ENCODE data around the gene OR51L1.

DNA sequence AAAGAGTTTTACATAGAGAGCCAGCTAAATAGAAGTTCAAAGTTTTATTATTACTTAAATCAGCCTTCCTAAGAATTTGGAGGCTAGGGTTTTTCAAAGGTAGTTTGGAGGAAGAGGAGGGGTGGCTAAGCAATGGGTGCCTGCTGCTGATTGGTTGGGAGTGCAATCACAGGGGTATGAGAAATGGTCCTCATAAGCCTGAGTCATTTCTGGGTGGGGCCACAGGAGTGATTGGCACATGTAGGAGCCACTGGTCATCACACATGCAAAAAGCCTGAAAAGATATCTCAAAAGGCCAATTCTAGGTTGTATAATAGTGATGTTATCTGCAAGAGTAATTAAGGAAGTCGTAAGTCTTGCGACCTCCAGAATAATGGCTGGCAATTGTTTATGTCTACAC is 12.9 kb downstream of the OR51L1 start:
- no peak for TF ChIP-seq EZH2phosphoT487 (IDR thresholded peaks at IDR 0.05; ENCODE audit: low read depth)
- TF ChIP-seq, protein P1, sequence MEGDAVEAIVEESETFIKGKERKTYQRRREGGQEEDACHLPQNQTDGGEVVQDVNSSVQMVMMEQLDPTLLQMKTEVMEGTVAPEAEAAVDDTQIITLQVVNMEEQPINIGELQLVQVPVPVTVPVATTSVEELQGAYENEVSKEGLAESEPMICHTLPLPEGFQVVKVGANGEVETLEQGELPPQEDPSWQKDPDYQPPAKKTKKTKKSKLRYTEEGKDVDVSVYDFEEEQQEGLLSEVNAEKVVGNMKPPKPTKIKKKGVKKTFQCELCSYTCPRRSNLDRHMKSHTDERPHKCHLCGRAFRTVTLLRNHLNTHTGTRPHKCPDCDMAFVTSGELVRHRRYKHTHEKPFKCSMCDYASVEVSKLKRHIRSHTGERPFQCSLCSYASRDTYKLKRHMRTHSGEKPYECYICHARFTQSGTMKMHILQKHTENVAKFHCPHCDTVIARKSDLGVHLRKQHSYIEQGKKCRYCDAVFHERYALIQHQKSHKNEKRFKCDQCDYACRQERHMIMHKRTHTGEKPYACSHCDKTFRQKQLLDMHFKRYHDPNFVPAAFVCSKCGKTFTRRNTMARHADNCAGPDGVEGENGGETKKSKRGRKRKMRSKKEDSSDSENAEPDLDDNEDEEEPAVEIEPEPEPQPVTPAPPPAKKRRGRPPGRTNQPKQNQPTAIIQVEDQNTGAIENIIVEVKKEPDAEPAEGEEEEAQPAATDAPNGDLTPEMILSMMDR (IDR thresholded peaks at IDR 0.05; ENCODE audit: low read depth, low read length) = no peak
